Mesenteric fat pad (tissue), 1 donor: Measurements from ENCODE around the gene LRMDA. TPM values are rescaled to one million over a fixed set of nuclear protein-coding genes. Genes with fewer than 3 reads are reported as not detected.

ENCODE experiments used
- DNase-seq: peaks from one replicate; pipeline ENCODE4 v3.0.0-alpha.2; 2020; ENCODE audit warnings: low spot score
- total RNA-seq: library from RNA; stranded (reverse); fragmentation: NEBNext Ultra II Directional; extraction: Animal tissue kit (Norgen Biotek cat#: 25700); gene quantifications from one replicate; pipeline ENCODE4 v1.2.1, GENCODE V29; 2021
- donor health status: DM: yes; HTN: yes; CAD: no.

The LRMDA gene
- total RNA-seq, 1 donor from 2014 or later, result 26.6 TPM

GRCh38 chr10:75470901-75471300 is 39.5 kb downstream of the LRMDA start:
- DNase-seq, result no peak

DNA sequence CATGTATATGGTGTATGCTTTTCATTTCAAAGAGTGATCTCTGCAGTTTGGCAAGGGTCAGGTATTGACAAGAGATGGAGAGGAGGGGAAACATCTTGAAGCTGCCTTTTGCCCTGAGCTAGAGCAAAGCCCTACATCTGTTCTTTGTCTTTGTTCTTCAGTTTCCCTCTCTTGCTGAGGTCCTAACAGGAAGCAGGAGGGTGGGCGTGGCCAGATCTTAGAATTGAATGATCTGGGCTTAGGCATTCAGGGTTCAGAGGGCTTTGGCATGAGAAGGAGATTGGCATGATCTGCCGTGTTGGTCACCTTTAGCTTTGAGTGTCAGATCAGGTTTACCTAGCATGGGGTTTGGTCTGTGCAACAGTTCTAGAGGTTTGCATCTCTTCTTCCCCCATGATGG is 41.3 kb downstream of the LRMDA start:
- no peak for DNase-seq

DNA sequence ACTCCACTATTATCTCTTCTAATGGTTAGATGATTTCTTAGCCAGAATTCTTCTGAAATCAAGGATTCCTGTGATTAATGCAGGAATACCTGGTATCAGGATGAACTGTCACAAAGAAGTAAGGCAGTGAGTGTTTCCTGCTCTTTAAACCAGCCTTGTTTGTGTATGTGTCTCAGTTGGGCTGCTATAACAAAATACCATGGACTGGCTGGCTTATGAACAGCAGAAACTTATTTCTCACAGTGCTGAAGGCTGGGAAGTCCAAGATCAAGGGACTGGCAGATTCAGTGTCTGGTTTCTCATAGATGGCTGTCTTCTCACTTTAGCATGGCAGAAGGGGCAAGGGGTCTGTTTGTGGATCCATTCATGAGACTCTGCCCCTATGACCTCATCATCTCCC is 42.7 kb downstream of the LRMDA start:
- DNase-seq, result no peak

DNA sequence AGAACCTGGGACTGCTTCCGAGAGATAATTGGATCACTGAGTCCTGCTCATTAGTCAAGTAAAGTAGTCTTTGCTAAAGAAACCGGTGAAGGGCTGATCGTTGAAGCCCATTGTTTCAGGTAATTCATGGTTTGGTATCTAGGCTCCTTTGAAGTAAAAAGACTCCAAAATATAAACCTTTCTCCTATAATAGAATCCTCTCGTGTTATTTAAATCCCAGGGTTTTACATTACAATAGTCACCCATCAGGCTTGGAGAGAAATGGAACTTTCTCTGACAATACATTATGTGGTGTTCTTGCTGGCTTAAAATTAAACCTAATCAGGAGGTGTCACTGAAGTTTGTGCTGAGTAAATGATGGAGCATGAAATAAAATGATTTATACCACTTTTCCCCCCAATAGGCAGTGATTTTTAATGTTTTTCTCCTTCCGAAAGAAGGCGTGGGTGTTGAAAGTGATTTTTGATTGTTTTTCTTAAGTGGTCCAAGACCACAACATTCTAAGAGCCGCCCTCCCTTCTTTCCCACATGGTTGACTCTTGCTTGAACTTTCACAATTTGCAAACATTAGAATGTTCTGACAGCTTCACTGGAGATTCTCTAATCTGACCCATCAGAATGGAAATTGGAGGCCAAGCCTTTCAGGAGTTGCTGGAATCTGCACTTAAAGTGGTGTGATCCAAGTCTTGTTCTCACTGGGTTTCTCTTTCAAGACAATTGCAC is 44.2 kb downstream of the LRMDA start:
- no peak for DNase-seq

DNA sequence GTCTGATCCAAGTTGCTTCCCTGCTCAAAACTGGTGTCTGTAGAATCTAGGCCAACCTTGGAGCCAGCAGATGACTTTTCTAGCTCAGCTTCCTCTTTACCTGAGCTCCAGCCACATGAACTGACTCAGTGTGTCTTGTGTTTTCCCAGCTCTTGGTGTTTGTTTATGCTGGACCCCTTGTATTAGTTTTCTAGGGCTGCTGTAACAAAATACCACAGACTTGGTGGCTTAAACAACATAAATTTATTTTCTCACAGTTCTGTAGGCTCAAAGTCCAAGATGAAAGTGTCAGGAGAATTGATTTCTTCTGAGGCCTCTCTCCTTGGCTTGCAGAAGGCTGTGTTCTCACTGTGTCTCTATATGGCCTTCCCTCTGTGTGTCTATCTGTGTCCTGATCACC is 45.1 kb downstream of the LRMDA start:
- no peak for DNase-seq

DNA sequence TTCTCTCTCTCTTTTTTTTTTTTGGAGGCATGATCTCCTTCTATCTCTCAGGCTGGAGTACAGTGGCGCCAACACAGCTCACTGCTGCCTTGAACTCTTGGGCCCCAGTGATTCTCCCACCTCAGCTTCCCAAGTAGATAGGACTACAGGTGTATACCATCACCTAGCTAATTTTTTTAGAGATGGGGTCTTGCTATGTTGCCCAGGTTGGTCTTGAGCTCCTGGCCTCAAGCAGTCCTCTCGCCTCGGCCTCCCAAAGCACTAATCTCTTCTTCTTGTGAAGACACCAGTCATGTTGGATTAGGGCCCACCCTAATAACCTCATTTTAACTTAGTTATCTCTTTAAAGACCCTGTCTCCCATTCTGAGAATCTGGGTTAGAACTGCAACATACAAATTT is 45.6 kb downstream of the LRMDA start:
- DNase-seq, result no peak

- DNase-seq, result no peak
These were observed 46.3 kb downstream of the LRMDA start for GRCh38 chr10:75477680-75478079.

- DNase-seq, result no peak
These were observed 49.0 kb downstream of the LRMDA start for GRCh38 chr10:75480374-75480773.

DNA sequence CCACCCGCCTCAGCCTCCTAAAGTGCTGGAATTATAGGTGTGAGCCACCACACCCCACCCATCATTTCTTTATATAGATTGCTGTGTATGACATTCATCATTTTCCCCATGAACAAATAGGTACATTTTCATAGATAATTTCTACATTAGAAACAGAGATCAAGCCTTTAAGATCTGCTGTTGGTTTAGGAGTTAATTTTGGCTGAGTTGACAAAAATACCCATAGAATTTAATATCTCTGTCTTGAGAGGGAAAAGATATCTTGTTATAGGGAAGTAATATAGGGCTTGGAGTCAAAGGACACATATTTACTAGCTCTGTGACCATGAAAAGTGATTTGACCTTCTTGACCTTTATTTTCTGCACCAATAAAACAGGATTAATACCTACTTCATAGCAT is 51.8 kb downstream of the LRMDA start:
- no peak for DNase-seq

DNA sequence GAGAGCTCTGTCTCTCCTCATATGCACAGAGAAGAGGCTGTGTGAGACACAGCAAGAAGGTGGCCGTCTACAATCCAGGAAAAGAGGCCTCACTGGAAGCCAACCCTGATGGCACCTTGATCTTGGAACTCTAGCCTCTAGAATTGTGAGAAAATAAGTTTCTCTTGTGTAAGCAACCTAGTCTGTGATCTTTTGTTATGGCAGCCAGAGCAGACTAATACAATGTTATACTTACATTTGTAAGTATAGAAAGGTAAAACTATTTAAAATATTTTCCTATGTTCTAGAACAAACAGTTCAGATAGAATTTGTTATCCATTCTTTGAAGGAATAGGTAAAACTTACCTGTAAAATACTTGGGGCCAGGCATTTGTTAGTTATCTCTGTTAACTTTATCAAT is 53.3 kb downstream of the LRMDA start:
- DNase-seq, result no peak

DNA sequence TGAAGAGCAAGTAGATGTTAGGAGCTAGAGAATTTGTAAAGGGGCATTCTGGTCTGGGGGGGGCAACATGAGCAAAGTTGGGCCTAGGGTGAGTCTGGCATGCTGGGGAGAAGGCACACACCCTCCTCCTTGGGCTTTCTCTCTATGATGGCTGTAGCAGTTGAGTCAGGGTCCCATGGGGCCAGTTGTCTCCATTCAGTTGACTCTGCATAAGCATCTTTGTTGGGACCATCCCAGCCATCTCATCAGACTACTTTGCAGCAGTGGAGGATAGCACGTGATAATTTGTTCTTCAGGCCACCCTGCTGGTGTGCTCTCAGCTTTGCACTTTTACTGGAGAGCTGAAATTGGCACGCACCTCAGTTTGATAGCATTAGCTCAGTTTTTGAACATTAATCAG is 55.2 kb downstream of the LRMDA start:
- no peak for DNase-seq

GRCh38 chr10:75487087-75487754 is 55.8 kb downstream of the LRMDA start:
- DNase-seq, result no peak

DNA sequence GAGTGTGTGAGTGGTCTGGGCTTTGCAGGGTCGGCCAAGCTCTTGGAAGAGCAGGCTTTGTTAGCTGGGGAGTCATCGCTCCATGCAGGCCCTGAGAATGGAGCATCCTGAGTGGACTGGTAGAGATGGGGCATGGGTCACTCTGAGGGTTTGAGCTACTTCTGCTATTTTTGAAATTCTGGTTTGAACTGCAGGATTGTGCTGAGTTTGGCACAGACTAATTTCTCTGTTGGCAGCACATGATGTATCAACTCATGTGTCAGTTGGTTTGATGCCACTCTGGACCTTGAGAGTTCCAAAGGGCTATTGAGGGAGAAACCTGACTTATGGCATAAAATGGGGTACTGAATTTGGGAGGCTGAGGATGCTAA is 56.3 kb downstream of the LRMDA start:
- DNase-seq, result no peak

- DNase-seq, result no peak
These were observed 60.9 kb downstream of the LRMDA start for GRCh38 chr10:75492173-75492925.

DNA sequence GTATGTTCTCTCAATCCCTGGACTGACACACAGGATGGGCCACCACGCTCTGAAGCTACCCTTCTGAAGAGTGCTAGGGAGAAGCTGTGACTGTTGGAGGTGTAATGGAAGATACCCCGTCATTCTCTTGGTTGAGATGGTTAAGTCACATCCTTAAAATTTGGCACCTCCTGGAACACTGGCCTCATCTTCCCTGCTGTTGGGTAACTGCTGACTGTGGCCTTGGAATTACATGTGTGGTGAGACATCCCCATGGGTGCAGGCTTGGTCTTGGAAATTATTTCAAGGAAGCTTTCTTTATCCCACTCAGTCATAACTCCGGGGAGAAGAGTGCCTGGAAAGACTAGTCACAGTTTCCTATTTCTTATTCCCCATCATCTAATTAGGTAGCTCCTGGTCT is 62.0 kb downstream of the LRMDA start:
- DNase-seq, result no peak

DNA sequence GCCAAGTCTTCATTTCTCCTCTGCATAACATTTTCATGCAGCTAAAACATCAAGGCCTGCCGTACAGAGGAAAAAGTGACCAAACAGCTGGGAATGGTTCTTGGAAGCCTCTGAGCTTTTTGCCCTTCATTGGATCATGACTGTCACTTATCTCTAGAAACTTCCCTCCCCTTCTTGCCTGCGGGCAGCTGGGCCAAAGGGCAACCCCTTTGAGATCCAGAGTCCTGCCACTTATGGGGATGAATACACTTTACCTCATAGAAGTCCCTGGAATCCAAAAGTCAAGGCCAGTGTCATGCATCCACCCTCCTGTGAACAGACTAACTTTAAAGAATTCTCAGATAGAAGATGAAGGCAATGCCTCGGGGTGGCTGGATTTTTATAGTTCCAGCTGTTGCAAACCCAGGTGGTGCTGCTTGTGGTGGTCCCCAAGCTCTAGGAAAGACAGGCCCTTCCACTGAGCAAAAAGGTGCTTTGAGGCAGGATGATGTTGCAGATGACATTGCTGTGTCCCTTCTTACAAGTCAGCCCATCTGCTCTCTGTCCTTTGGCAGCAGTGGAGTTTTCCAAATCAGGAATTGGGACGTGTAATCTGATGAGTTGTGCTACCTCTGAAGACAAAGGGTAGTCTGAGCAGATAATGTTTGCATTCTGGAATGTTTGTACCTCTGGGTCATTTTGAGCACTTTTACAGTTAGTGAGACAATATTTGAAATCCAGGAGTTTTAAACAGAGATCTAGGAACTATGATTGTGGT is 64.2 kb downstream of the LRMDA start:
- DNase-seq, result no peak

DNA sequence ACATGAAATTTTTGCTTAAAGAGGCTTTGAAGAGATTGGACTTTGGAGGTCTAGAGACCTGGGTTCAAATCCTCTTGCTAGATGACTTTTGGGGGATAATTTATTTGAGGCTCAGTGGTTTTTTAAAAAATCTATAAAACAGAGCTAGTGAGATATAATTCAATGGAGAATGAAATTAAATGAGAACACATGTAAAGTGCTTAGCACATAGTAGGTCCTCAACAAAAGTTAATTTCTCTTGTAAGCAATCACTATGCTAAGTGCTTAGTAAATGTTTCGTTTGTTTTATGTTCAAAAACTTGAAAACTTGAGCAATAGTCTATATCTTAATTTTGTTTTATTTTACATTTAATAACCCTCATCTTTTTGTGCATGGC is 64.8 kb downstream of the LRMDA start:
- no peak for DNase-seq

DNA sequence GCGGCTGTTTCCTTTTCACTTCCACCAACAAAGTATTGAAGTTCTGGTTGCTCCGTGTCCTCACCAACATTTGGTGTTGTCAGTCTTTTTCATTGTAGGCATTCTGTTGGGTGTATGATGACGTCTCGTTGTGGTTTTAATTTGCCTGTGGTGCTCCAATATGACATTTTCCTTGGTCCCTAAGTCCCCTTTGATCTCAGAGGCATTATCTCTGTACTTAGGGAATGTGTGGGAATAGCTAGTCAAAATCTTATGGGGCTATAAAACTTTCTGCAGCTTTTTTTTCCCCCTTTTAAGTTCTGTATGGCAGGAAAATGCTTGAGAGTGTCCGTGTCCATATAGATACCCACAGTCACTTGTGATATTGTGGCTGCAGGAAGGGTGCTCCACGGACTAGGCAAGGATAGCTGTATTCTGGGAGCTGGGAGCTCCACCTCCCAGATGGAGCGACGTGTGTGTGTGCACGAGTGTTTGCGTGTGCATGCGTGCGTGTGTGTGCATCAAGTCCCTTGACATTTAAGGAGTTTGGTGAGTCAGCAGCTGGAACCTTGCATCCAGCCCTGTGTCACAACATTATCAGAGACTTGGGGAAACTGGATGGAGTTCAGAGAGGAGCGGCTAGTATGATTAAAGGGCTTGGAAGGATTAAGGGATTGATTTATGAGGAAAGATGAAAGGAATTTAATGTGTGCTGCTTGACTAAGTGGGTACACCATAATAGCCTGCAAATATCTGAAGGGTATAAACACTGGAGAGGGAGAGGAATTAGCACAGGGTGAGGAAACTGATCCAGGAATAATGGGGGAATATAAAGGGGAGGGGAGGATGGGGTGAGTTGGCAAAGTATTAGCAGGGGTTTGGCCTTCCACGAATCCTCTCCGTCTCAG is 66.8 kb downstream of the LRMDA start:
- no peak for DNase-seq

DNA sequence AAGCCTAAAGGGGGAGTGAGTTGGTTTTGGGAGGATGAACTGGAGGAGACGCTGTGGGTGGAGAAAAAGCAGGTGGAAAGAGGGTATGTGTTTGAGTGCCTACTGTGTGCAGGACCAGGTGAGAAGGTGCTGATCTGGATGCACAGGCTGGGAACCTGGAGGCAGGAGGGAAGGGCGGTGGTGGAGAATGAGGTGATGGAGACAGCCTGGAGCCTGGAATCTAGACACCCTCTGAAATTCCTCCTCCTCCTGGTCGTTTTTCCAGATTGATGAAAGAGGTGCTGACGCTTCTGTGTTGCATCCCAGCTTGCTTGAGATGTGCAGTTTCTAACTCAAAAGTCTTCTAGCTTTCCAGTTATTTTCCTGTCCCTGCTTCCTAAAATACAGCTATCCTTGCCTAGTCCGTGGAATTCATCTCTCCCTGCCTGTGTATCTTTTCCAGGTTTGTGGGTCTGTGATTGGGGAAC is 67.5 kb downstream of the LRMDA start:
- DNase-seq, result no peak

GRCh38 chr10:75499556-75500160 is 68.2 kb downstream of the LRMDA start:
- DNase-seq, result no peak
